Measurements from ENCODE around the gene MAS1.

The MAS1 gene

DNA sequence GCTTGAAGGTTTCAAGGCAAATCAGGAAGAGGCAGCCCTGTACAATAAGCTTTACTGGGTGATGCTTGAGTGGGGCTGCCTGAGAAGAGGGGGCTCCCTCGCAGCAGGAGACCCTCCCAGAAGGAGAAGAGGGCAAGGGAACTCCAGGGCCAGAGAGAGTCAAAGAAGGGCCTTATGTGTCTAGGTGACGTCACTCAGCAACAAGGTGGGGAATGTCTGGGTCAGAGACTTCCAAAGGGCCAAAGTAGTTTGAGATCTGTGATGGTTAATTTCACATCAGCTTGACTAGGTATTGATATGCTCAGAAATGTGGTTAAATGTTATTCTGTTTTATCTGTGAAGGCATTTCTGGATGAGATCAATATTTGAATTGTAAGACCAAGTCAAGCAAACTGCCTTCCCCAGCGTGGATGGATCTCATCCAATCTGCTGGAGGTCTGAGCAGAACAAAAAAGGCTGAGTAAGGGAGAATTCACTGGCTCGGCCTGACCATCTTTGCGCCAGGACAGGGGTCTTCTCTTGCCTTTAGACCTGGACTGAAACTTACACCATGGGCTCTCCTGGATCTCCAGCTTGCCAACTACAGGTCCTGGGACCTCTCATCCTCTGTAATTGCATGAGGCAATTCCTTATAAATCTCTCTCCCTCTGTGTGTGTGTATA, 35.9 kb downstream of the MAS1 start:
- Histone ChIP-seq H3K27ac (no peak overlapping the region), H3K4me3 (no peak overlapping the region)
- no peak for DNase-seq (ENCODE audit: low spot score)
- TF ChIP-seq, protein P1, sequence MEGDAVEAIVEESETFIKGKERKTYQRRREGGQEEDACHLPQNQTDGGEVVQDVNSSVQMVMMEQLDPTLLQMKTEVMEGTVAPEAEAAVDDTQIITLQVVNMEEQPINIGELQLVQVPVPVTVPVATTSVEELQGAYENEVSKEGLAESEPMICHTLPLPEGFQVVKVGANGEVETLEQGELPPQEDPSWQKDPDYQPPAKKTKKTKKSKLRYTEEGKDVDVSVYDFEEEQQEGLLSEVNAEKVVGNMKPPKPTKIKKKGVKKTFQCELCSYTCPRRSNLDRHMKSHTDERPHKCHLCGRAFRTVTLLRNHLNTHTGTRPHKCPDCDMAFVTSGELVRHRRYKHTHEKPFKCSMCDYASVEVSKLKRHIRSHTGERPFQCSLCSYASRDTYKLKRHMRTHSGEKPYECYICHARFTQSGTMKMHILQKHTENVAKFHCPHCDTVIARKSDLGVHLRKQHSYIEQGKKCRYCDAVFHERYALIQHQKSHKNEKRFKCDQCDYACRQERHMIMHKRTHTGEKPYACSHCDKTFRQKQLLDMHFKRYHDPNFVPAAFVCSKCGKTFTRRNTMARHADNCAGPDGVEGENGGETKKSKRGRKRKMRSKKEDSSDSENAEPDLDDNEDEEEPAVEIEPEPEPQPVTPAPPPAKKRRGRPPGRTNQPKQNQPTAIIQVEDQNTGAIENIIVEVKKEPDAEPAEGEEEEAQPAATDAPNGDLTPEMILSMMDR (IDR thresholded peaks at IDR 0.05) = no peak

DNA sequence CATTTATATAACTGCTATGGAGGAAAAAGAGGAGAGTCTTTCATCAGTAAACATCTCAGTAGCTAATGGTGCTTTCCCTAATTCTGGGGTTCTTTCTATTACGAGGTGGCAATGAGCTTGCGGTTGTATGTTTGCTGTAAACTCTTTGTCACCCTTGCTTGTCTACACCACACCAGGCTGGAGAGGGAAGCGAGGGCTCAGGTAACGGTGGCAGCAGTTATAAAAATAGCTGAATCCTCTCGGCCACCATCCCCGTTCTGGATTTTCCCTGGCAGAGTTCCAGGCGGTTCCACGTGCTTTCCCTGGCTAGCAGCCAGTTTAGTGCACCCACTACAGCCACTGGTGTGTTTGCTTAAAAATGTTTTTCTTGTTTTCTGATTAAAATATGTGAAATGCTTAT, 39.0 kb downstream of the MAS1 start:
- no peak for DNase-seq (ENCODE audit: low spot score)
- TF ChIP-seq, protein P1 (IDR thresholded peaks at IDR 0.05) = no peak
- peak overlapping the region; percentile 3 to 13 for H3K27ac ChIP-seq
- no peak overlapping the region for H3K4me3 ChIP-seq

DNA sequence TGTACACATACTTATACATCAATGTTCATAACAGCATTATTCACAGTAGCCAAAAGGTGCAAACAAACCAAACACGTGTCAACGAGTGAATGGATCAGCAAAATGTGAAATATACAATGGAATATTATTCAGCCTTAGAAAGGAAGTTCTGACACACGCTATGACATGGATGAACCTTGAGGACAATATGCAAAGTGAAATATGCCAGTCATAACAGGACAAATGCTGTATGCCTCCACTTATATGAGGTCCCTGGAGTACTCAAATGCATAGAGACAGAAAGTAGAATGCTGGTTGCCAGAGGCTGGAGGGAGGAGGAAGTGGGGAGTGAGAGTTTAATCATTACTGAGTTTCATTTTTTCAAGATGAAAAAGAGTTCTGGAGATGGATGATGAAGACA, 40.3 kb downstream of the MAS1 start:
- TF ChIP-seq, protein P1 (IDR thresholded peaks at IDR 0.05) = no peak
- H3K27ac ChIP-seq = no peak overlapping the region
- no peak overlapping the region for H3K4me3 ChIP-seq
- DNase-seq (ENCODE audit: low spot score) = no peak

DNA sequence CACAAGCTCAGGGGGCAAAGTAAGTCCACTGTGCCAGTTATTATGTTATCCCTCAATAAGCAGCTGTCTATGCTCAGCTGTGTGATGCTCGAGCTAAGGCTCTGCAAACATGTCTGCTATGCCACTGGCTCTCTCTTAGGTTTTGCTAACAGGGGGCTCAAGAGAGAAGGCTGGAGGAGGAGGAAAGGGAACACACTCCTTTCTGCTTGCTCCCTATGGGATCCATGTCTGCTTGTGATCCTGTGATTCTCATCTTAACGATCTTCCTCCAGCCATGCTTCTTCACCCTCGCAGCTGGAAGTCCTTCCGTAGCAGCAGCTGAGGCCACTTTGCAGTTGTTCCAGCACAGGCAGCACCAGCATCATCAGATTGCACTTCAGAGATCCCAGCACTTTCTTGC, 41.1 kb downstream of the MAS1 start:
- H3K27ac ChIP-seq = peak overlapping the region in 1 of 2 donors; percentile 8
- DNase-seq (ENCODE audit: low spot score) = no peak
- no peak overlapping the region for H3K4me3 ChIP-seq
- TF ChIP-seq, protein P1 (IDR thresholded peaks at IDR 0.05) = no peak

DNA sequence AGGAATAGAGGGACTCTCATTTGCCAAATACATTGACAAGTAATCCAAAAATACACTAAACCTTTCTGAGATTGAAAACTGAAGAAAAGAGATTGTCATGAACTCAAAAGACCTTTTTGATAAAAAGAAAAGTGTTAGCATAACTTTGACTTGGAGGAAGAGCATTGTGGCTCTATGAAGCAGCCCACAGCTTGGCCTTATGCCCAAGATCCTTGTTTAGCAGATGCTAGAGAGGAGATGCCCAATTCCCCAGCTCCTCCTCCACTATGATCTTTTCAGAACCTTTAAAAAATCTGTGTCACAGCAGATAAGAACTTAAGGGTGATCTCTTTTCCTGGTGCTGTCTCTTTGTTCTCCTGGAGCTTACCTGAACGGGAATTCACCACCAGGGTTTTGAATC, 42.3 kb downstream of the MAS1 start:
- TF ChIP-seq, protein P1 (IDR thresholded peaks at IDR 0.05) = no peak
- no peak for DNase-seq (ENCODE audit: low spot score)
- no peak overlapping the region for H3K4me3 ChIP-seq
- H3K27ac ChIP-seq = no peak overlapping the region

DNA sequence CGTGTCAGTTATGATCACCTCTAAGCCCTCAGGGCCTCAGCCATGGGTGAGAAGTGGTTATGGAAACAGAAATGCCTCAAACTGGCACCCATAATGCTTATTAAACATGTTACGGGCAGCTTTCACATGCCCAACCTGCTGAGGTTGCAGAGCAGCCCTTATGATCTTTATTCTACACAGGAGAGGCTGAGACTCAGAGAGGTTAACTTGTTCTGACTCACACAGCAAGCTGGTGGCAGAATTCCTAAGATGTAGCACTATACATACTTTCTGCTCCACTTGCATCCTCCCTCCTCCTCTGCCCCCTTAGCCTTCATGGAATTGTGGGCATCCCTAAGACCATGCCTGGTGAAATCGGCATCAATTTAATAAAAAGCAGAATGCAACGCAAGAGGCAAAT, 43.4 kb downstream of the MAS1 start:
- Histone ChIP-seq H3K4me3 (no peak overlapping the region), H3K27ac (peak overlapping the region; percentile 44 to 52)
- no peak for DNase-seq (ENCODE audit: low spot score)
- TF ChIP-seq, protein P1 (IDR thresholded peaks at IDR 0.05) = no peak

DNA sequence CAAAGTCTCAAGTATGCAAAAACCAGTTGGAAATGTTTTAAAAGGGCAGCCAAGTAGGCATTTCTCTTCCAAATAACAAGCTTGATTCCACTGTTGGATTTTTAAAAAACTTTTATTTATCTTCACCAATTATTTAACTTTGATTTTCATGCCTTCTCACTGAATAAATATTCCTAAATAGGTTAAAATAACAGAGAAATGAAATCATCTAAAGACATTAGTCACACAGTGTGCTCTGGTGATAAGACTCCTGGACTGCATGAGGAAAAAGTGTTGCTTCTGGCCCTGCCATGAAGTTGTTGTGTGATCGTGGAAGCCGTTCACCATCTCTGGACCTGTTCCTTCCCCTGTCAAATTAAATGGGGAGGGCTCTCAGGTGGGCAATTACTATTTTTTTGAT, 44.3 kb downstream of the MAS1 start:
- no peak overlapping the region for H3K4me3 ChIP-seq
- no peak for DNase-seq (ENCODE audit: low spot score)
- TF ChIP-seq, protein P1 (IDR thresholded peaks at IDR 0.05) = no peak
- peak overlapping the region; percentile 48 to 73 for H3K27ac ChIP-seq

Measured in coronary artery (tissue), 2 donors.